GM12891 (cell line): ENCODE data around the gene HOXB1.

Experiments used
- PAX5 ChIP-seq: IDR thresholded peaks from 2 replicates; pipeline ENCODE4 v1.6.1; 2011; ENCODE audit warnings: low read length, moderate library complexity, mild to moderate bottlenecking; ENCODE audit not compliant: insufficient read depth, severe bottlenecking
- POLR2A ChIP-seq: IDR thresholded peaks from 2 replicates; pipeline ENCODE4 v1.6.1; 2011; ENCODE audit warnings: low read depth, low read length, control low read depth
- POLR2AphosphoS5 ChIP-seq: IDR thresholded peaks from 2 replicates; pipeline ENCODE4 v1.6.1; 2011; ENCODE audit warnings: low read depth, low read length, control low read depth
- POU2F2 ChIP-seq: IDR thresholded peaks from 2 replicates; pipeline ENCODE4 v1.6.1; 2011; ENCODE audit warnings: low read depth, mild to moderate bottlenecking, control low read depth, low read length, moderate library complexity
- SPI1 ChIP-seq: IDR thresholded peaks from 2 replicates; pipeline ENCODE4 v1.6.1; 2011; ENCODE audit warnings: low read depth, low read length, control low read depth
- TAF1 ChIP-seq: IDR thresholded peaks from 2 replicates; pipeline ENCODE4 v1.6.1; 2011; ENCODE audit warnings: low read depth, low read length, control low read depth

- no peak for TF ChIP-seq SPI1
- no peak for TF ChIP-seq POLR2A
- no peak for TF ChIP-seq TAF1
- no peak for TF ChIP-seq POLR2AphosphoS5
- no peak for TF ChIP-seq POU2F2
- TF ChIP-seq PAX5: no peak
Measured at GRCh38 chr17:48530887-48531272, at the start of gene HOXB1.
